NCI-H524 treated with DMSO at 0.1 percent for 48 hours (cell line): ENCODE results near the gene HDAC9.

ENCODE experiments used
- DNase-seq: peaks from one replicate; lab custom pipeline; 2025; lab: John Stamatoyannopoulos, UW

The HDAC9 gene

DNA sequence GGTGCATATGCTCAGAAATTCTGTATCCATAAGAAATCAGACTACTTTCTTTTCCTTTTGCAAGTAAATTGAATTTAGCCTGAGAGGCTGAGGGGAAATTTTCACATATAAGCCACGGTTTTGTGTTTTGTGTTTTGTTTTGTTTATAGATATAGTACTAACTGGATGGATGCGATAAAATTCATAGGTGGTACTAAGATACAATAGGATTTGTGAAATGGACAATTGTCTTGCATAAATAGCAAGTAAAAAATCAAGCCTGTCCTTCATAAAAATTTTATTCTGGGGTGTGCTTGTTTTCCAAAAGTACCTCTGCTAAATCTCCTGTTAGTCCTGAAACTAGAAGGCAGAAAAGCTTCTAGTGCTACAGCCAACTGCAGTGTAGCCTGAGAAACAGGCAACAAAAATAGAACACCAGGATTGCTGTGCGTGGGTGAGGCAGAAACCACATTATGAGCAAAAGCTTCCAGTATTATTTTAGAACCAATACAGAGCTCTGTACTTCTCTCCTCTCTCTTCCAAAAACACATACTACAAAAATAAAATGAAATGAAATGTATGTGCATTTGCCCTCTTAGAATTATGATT is 634 bp upstream of the HDAC9 start:
- DNase-seq: no peak

DNA sequence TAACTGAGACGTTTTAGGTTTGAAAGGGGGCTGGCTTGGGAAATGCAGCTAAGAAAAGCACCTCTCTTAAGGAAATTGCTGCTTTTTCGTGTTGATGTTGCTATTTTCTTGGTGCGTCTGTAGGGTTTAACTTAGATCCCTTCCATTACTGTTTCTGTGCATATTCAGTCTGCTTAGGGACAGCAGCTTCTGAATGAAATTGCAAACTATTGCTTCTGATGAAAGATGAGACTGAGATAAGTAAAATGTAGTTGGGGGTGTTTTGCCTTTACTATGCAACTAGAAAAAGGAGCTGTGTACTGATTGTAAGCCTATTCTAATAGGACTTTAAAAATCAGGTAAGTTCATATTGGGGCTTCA is 772 bp downstream of the HDAC9 start:
- no peak for DNase-seq

DNA sequence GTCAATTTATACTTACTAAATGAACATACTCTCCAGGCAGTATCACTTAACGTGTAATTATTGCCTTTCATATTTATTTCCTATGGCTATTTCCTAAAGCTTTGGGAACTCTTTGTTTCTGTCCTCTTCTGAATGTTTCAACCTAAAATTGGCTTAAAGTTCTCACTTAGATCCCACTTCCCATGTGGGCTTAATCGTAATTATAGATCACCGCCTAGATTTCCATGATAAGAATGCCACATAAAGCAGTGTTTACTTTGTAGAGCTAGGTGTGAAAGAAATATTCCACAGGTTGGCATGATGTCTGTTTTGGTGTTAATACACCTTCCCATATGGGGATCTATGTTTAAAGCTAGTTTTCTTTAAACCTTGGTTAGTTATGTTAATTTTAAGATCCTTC is 1.5 kb downstream of the HDAC9 start:
- no peak for DNase-seq

DNA sequence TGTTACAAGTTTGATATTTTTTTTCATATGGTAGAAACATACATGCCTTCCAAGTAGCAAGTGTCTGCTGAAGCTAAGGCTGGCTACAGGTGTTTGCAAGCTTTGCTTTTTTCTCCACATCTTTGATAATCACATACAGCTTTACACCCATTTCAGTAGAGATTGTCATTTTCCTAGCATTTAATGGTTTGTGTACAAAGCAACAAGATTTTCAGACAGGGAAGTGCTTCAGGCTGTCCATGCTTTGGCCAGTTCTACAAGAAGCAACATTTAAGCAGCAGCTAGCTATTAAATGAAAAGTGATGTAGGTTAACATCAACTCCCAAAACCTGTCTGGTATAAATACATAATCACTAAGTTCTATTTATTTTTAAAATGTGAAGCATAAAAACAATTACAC is 2.3 kb downstream of the HDAC9 start:
- no peak for DNase-seq

DNA sequence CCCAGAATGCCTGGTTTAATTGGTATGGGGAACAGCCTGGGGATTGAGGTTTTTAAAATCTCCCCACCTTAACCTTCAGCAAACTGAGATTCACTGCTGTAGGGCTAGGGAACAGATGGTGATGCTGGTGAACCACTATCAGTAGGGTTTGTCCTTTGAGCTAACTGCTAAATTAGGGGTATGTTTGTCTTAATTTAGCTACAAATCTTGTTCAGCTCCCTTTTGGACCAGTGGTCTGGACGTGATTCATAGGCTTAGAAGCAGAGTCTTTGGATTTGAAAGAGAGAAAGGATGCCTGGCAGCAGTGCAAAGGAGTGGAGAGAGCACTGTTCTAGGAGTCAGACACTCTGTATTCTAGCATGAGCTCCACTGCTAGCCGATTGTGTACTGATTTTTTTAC is 2.8 kb downstream of the HDAC9 start:
- DNase-seq: no peak

DNA sequence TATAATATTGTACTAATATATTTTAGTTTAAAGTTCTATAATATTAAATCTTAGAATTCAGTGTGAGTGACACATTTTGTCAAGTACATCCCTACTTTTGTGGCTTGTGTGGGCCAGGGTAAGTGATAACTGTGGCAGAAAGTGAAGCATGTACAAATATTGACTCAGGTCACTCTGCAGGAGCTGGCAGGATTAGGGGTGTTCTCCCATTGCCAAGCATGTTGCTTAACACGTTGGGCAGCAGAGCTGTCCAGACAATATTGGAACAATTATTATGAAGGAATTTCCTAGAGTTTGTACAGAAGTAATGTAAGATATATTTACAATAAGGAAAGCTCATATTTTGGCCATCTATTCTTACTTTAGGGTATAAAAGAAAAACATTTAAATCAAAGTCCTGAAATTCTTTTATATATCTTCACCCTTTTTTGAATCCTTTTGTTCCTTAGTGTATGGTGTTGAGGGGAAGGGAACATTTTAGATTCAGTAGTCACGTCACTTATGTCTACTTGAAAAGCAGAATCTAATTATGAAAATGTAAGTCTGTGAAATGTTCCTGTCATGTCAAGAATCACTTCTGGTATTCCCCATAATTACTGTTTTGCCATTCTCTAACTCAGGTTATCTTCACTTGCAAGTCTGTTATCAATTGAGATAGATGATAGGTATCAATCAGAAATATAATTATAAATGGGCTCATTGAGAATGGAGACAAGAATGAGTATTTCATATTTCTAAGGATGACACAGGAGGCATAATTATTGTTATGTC is 4.0 kb downstream of the HDAC9 start:
- DNase-seq: no peak

DNA sequence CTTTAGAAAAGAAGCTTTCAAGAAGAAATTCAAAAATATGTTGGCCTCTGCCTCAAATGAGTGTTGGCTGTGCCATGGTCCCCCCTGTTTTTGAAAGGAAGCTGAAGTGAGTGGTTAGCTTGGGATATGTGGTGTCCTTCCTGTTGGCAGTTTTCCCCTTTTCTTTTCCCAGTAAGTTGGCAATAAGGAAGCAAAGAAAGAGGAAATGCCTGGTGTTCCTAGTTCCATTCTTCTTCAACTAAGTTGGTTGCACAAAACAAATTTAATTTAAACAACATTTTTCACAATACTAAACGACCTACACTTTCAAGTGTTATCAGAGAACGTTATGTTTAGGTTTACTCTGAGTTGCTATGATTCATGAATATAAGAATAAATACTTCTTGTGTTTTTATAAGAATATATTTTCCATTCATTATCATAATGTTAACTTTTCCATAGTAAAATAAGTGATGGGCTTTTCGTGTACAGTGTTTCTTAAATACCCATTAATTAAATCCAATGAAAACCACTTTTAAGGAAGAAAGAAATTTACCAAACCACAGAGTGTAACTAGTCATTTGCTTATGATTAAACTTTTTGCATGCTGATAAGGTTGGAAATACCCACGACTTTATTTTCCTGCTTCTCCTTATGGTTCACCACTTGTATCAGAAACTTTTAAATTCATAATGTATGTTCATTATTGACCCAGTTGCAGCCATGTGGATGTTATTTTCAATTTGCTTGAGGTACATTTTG is 7.7 kb downstream of the HDAC9 start:
- DNase-seq: no peak

DNA sequence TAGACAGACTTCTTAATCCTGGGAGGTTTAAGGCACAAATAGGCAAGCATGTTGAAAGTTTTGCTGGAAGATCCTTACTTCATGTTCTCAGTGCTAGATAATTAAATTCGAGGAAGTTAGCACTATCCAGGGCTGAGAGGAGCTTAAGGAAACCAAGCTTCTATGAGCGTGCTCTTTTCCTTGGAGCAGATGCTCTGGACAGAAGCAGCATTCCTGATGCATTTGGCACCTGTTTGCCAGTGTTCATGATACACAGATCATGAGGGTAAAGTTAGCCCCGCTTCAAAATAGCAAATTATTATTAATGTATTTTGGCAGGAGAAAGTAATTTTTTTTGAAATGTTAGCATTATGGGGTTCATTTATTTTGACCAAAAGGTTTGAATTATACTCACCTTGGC is 9.4 kb downstream of the HDAC9 start:
- no peak for DNase-seq

DNA sequence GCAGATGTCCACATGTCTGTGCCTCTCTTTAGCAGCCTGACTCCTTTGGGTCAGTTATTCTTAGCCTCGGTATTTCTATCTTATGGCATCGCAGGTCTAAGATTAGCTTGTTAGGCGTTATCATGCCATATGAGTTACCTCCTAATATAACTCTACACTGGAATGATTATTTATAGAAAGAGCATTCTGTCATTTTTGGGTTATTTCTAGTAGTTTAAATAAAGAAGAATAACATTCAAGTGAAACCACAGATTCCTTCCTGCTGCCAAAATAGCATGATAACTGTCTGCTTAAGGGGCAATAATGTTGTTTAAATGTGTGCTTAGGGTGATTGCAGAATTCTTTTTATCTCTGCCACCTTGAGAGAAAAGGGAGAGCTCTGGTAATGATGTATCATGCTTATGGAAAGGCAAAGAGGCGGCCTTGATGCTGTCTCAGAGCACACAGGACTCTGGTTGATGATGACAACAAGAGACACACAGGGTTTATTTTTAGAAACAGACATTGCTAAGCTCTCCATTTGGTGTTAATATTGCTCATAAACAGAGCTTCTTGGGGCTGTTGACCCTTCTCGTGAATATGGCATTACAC is 10.4 kb downstream of the HDAC9 start:
- DNase-seq: no peak

DNA sequence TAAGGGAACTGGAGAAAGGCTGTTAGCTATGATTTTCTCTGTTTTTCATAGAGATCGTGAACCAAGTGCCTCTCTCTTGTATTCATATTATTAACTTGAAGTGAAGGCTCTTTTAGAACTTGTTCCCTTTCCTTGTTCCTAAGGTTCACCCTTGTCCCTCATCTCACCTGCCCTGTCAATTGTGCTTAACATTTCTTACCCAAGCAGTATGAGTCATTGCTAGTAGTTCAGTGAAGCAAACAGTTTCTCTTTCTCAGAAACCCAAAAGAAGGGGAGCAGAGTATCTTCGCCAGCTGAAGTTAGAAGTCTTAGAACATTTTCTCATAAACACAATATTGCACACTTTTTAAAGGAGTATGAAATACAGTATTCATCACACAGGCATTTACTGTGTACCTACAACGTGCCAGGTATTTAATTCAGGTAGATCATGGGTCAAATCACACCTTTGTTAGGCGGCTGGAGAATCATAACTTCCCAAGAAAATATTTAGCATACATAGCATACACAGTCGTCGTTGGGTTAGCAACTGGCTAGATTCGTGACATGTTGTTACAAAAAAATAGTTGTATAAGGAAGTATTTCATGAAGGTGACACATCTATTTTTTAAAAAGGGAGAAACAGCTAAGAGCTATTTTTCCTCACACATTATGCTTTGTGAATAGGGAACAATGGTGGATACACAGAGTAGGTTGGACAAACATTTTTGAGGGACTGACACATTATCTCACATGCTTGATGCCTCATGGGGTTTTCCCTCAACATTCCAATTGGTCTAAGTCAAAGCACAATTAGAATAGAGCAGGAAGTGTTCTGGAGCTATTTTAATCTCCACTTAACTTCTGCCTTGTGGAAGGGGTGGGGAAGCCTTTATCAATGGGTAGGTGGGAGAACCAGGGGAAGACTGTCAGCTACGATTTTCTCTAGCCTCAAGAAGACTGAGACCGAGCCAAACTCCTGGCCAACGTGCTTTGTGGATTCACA is 13.2 kb downstream of the HDAC9 start:
- no peak for DNase-seq

DNA sequence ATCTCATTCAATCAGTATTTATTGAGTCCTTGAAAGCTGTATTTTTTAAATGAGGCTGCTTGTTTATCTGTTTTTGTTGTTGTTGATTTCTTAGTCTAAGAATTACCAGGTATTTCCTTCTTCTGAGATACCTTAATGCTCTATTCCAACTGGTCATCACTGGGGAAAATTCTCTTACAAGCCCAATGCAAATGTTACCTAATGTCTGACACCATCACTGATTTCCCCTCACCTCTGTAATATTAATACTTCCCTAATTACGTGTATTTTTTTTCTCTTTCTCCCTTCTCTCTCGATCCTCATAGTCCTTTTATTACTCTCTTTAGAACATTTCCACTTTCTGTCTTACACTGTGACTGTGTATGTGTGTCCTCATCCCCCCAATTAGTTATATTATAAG is 13.9 kb downstream of the HDAC9 start:
- no peak for DNase-seq

DNA sequence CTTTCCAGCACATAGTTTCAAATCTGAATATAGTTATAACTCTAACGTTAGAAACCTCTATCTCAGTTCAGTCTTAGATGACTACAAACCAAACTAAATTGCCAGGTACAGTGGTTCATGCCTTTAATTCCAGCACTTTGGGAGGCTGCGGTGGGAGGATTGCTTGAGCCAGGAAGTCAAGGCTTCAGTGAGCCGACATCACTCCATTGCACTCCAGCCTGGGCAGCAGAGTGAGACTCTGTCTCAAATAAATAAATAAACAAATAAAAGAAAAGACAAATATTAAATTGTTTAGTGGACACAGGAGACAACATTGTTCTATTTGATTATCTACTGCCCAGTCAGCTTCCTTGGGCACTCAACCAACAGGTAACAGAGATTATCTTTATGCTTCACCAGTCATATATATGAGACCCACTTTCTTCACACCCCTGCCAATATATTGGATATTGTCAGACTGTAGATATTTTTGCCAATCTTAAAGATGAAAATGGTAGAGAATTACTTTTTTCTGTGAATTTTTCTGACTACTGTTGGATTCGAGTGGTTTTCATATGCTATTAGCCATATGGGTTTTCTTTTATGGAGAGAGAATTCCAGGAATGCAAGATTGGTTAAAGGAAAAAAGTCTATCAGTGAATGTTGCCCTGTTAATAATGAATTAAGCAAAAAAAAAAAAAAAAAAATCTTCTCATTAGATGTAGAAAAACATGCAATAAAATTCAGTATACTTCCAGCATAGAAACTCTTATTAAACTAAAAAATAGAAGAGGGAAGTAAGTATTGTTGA is 16.0 kb downstream of the HDAC9 start:
- no peak for DNase-seq

DNA sequence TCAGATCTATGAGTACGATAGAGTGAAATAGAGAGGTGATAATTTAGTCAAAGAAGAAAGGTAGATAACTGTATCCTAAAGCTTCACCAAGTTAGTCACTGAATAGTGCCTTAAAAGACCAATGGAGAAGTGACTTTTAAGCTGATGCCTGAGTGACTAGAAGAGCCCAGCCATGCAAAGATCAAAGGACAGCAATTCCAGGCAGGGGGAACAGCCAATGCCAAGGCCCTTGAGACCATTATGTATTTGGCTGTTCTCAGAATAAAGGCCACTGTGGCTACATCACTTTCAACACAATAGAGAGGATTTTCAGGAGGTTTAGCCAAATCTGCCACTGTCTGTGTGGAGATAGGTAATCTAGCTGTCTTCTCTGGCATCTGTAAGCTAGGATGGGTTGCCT is 17.8 kb downstream of the HDAC9 start:
- DNase-seq: no peak

DNA sequence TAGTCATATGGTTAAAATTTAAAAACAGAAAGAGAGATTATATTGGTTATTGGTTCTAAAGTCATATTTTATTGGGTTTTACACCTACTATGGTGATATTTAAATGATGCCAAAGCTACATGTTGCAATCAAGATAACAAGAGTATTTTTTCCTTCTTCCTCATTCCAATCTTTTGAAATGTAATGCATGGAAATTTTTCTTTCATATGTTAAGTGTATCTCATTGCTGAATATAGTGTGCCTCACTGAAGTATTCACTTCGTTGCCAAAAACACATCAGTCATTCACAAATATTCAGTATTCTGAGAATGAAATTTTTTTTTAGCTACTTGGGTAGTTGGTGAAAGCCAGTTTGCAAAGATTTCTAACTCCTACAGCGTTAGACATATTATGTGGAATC is 19.5 kb downstream of the HDAC9 start:
- no peak for DNase-seq

DNA sequence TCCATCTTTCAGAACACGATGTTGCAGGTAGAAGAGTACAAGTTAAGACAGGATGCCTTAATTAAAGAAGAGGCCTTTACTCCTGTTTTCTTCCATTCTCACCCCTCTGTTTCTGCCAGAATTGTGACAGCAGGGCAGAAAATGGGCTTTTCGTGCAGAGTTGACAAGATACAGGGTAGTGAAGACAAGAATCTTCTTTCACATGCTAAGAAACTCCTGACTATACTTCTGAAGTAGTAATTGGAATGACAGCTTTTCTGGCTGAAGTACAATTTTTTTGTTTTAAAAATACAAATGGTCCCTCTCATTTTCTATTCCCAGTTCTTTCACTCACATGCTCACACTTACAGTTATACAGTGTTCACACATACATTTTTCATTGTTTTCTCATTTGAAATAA is 22.1 kb downstream of the HDAC9 start:
- DNase-seq: no peak

DNA sequence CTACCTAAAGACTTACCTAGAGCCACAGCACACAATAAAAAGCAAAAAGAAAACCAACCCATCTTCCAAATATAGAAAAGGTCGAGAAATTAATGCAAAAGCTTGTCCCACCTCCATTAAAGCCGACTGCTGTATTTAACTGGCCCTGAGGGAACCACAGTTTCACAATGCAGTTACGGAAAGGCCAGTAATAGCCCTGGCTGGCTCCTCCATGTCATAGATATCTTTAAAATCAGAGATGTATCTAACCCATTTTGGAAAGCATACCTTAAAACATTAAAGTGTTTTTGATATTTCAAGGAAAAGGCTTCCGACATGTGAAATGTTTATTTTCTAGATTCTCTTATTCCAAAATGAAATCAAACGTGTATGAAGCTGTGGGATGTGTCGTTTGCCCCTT is 23.0 kb downstream of the HDAC9 start:
- no peak for DNase-seq

DNA sequence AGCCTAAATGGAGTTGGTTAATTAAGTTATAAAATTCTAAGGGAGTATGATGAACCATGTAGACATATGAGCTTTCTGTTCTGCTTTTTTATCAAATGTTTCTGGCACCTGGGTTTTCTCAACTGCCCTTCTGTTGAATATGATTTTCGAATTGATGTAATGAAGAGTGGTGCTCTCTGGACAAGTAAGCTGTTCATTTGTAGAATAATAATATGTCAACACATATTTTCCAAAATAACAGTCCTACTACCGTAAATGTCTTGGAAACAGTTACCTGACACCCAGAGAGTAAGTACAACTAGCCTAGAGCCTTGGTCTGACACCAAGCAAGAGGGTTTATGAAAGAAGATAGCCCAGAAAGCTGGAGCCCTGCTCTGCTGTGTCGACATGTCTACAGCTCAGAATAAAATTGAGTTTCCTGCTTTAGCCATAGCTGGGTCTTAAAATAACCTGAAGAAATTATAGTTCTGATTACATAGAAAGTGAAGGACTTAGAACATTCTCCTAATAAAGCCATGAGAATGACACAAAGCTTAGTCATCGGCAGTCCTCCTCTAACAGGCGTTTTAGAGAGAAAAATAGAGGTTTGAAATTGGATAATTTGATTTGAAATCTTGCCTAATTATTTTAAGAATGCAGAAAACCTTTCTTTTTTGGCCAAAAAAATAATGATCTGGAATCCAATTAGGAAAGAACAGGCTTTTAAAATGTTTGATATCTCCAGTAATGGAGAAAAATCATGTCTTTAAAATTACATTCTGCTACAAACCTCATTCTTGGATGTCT is 25.1 kb downstream of the HDAC9 start:
- DNase-seq: no peak

DNA sequence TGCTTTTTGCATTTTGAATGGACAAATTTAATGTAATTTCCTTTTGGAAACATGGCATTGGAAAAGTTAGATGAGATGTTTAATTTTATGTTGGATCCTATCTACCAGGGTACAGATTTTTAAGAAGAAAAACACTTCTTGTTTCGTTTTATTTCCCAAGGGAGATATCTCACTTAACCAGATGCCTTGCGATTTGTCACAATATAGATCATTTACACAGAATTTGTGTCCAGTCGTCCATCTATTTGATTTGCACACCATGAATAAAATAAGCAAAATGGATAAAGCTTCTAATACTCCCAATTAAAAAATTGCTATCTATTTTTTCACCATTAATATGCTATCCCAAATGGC is 25.7 kb downstream of the HDAC9 start:
- no peak for DNase-seq

DNA sequence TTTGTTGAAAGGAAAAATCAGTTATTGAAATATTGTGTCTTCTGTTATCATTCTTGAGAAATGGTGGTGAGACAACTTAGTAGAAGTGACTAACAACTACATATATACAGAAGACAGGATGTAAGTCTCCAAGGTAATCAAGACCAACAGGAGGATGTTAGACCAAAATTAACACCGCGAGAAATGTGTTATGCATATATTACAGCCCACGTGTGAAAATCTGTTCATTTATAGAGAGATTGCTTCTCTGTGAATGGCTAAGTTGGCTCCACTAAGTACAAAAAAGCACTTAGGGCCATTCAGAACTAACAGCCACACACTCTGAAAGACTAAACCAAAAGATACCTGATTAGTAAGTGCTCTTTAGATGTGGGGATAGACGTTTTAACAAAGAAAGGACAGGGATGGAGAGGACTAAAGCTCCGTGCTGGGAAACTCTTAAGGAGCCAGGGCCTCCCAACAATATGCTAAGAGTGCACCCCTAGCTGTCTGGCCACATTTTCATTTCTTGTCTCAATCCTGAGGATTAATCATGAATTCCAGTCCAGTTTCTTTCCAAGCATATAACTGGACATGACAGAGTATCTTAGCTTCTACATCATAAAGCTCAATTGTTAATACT is 26.5 kb downstream of the HDAC9 start:
- DNase-seq: no peak

DNA sequence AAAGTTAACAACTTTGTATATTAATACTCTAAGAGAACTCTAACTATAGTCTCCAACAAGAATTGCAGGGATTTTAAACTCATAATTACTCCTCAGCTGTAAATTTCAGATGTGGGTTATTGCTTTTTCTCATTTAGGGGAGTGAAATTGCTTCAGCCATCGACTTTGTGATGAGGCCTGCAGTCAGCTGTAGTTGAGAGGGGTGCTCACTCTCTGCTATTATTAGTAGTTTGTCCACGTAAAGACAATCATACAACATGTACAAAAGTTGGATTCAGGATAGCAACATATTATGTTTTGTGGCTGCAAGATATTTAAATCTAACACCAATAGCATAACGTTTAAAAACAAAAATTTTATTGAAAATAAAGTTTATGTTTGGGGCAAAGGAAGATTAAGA is 28.7 kb downstream of the HDAC9 start:
- no peak for DNase-seq
